Neural cell (in vitro differentiated cells): ENCODE results near the gene ARHGAP20.

Experiments
- CTCF ChIP-seq: fragments of 450-650 bp; IDR thresholded peaks from 2 replicates; pipeline ENCODE4 v1.5.1; 2014; ENCODE audit warnings: antibody characterized with exemption, mild to moderate bottlenecking, moderate library complexity; ENCODE audit not compliant: poor library complexity, severe bottlenecking
- EZH2 ChIP-seq: fragments of 200-600, 300-800 bp; shearing (Covaris generic), sonication (generic); IDR thresholded peaks from 2 replicates; pipeline ENCODE4 v1.6.1; 2014; ENCODE audit warnings: antibody characterized with exemption, low read length, borderline replicate concordance, mild to moderate bottlenecking; ENCODE audit not compliant: insufficient read depth, poor library complexity, severe bottlenecking

- TF ChIP-seq CTCF, result no peak
- TF ChIP-seq EZH2, result no peak
These were observed 185.1 kb downstream of the ARHGAP20 start for GRCh38 chr11:110527146-110527545.
